Glomerular visceral epithelial cell (primary cell): ENCODE data around the gene SSBP1.
A peak's percentile ranks its signal among the peaks of the same experiment; 100 is the strongest.
"Not testable (repeated sequence)": the region's sequence is repeated elsewhere in the genome, so short reads cannot be mapped to it uniquely, and the experiment has no call there.

Experiments
- DNase-seq: peaks from one replicate; pipeline ENCODE4 v3.0.0-alpha.2; 2016; ENCODE audit errors: extremely low spot score

The SSBP1 gene

GRCh38 chr7:141737836-141738591 is at the start of gene SSBP1:
TSS of gene SSBP1 (plus strand) at chr7:141738358. CDS start at chr7:141739167, 809 bp downstream.
- peak; percentile 95 for DNase-seq

- DNase-seq: not testable (repeated sequence)
These were observed 48.9 kb upstream of the SSBP1 start for GRCh38 chr7:141689072-141689825.

- no peak for DNase-seq
These were observed 46.6 kb upstream of the SSBP1 start for GRCh38 chr7:141691540-141691939.

GRCh38 chr7:141691961-141692360 is 46.2 kb upstream of the SSBP1 start:
- DNase-seq: no peak

GRCh38 chr7:141693082-141693481 is 45.1 kb upstream of the SSBP1 start:
- no peak for DNase-seq

- DNase-seq: peak; percentile 31
These were observed 42.3 kb upstream of the SSBP1 start for GRCh38 chr7:141695803-141696289.

GRCh38 chr7:141696348-141696747 is 41.8 kb upstream of the SSBP1 start:
- DNase-seq: no peak

- DNase-seq: peak; percentile 86
These were observed 40.8 kb upstream of the SSBP1 start for GRCh38 chr7:141697211-141697871.

GRCh38 chr7:141698247-141699015 is 39.7 kb upstream of the SSBP1 start:
- DNase-seq: no peak

GRCh38 chr7:141699860-141700259 is 38.3 kb upstream of the SSBP1 start:
- DNase-seq: no peak

GRCh38 chr7:141700296-141700847 is 37.8 kb upstream of the SSBP1 start:
- no peak for DNase-seq

GRCh38 chr7:141700848-141701371 is 37.2 kb upstream of the SSBP1 start:
- no peak for DNase-seq

GRCh38 chr7:141701489-141702046 is 36.6 kb upstream of the SSBP1 start:
- peak; percentile 40 for DNase-seq

GRCh38 chr7:141702047-141702567 is 36.1 kb upstream of the SSBP1 start, which contains the start of gene DENND11:
TSS of gene DENND11 (minus strand) at chr7:141702166. CDS start at chr7:141702153, 13 bp downstream.
- DNase-seq: peak; percentile 61

GRCh38 chr7:141702892-141703291 is 35.3 kb upstream of the SSBP1 start:
- DNase-seq: no peak

GRCh38 chr7:141704112-141704511 is 34.0 kb upstream of the SSBP1 start:
- no peak for DNase-seq

- DNase-seq: no peak
These were observed 33.4 kb upstream of the SSBP1 start for GRCh38 chr7:141704741-141705140.

GRCh38 chr7:141706239-141707064 is 31.7 kb upstream of the SSBP1 start:
- DNase-seq: no peak

GRCh38 chr7:141708351-141708750 is 29.8 kb upstream of the SSBP1 start, which contains the start of gene WEE2:
TSS of gene WEE2 (plus strand) at chr7:141708353. CDS start at chr7:141708759, 406 bp downstream.
- DNase-seq: no peak
